HG03378 (cell line): ENCODE measurements around the gene SERBP1.
"Not testable (repeated sequence)": the region's sequence is repeated elsewhere in the genome, so short reads cannot be mapped to it uniquely, and the experiment has no call there.

Experiments
- ATAC-seq: cut with Tn5 transposase; IDR thresholded peaks from one replicate; pipeline ENCODE4 v1.9.1; 2021; ENCODE audit warnings: mild to moderate bottlenecking, moderate library complexity; ENCODE audit not compliant: unreplicated experiment

SERBP1 gene

DNA sequence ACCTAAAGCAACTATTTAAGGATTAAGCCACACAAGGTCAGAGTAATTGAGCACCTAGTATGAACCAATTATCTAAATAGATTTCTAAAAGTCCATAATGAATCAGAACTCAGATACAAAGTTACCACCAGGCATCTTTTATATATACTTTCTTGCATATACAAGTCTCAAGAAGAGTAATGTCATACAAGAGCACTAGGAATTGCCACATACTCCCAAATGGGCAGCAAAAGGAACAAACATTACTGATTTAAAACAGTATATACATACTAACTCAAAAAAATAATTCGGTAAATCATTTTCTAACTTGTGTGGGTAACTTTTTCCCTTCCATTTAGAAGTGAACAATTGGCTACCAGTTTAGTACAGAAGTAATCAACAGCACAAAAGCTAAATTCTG lies 22.1 kb downstream of the SERBP1 start:
- ATAC-seq: no peak

DNA sequence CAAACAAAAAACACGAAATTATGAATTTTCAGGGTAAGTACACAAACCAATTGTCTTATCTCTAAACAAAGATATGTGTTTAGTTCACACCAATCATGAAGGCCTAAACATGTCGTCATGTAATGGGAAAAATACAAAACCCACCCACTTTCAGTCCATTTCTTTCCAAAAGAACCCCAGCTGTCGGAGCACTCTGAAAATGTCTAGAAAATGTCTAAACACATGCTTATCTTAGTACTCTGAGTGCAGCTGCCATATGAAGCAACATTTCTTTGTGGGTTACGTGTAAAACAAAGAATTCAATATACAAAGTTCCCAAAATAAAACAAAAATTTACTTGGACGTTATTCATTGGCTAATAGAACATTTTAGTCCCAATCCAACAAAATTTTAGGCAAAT lies 22.7 kb downstream of the SERBP1 start:
- ATAC-seq: no peak

DNA sequence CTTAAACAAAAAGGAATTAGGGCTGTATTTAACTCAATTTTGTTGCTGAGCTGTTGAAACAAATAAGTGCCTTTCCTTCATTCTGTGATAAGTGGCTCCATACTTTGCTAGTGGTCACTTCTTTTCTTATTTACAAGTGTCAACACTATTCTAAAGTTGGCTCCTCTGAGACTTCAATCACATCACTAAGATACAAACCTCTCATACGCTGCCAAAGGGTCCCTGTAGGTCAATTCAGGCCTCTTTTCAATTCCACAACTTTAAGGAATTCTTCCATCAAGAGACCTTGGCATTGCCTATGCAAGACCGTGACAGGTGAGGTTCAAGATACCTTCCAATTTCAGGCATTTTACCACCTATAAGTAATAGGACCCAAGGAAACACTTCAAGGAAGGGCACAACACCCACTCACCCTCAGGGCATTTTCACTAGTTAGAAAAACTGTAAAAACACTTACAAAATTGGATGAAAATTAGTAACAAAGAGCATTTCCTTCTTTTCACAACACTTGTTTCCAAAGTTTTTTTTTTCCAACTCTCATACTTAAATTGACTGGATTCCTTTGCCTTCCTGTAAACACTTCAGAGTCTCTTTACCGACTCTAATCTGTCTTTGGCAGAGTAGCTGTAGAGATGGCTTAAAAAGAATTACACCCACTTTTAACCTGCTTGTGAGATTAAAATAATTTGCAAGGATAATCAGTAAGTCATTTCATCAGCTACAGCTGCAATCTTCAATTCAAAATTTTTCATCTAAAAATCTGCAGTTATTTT lies 24.5 kb downstream of the SERBP1 start:
- ATAC-seq: no peak

DNA sequence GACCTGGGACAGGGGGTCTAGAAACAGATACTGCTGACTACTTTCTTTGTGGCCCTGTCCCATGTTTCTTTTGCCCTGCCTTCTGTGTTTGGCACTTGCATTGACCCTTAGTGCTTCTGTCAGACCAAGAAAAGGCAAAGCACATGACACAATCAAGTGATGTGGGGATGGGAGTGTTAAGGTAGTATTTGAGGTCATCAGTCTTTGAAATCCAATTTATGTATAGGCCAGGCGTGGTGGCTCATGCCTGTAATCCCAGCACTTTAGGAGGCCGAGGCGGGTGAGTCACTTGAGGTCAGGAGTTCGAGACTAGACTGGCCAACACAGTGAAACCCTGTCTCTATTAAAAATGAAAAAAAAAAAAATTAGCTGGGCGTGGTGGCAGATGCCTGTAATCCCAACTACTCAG lies 26.0 kb downstream of the SERBP1 start:
- no peak for ATAC-seq

DNA sequence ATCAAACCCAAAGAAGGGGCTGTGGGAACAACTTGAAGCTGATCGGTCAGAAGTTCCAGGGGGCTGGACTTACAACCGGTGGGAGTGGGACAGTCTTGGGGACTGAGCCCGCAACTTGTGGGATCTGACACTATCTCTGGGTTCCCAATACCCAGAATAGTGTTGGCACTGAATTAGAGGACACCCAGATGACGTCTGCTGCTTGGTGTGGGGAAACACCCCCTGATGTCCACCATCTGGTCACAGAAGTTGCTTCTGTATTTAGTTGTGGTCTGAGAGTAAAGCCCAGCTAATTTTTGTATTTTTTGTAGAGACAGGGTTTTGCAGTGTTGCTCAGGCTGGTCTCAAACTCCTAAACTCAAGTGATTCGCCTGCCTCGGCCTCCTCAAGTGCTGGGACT lies 28.8 kb downstream of the SERBP1 start:
- no peak for ATAC-seq

DNA sequence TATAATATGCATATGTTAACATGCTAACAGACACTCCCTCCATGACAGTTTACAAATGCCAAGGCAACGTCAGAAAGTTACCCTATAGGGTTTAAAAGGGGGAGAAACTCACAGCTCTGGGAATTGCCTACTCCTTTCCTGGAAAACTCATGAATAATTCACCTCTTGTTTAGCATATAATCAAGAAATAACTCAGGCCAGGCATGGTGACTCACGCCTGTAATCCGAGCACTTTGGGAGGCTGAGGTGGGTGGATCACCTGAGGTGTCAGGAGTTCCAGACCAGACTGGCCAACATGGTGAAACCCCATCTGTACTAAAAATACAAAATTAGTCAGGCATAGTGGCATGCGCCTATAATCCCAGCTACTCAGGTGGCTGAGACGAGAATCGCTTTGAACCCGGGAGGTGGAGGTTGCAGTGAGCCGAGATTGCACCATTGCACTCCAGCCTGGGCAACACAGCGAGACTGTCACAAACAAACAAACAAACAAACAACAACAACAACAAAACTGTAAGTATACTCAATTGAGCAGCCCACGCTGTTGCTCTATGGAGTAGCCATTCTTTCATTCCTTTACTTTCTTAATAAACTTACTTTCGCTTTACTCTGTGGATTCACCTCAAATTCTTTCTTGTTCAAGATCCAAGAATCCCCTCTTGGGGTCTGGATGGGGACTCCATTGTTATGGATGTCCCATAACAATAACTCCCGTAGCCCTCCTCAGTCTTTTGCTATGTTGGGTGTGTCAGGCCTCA lies 30.0 kb downstream of the SERBP1 start:
- not testable (repeated sequence) for ATAC-seq

DNA sequence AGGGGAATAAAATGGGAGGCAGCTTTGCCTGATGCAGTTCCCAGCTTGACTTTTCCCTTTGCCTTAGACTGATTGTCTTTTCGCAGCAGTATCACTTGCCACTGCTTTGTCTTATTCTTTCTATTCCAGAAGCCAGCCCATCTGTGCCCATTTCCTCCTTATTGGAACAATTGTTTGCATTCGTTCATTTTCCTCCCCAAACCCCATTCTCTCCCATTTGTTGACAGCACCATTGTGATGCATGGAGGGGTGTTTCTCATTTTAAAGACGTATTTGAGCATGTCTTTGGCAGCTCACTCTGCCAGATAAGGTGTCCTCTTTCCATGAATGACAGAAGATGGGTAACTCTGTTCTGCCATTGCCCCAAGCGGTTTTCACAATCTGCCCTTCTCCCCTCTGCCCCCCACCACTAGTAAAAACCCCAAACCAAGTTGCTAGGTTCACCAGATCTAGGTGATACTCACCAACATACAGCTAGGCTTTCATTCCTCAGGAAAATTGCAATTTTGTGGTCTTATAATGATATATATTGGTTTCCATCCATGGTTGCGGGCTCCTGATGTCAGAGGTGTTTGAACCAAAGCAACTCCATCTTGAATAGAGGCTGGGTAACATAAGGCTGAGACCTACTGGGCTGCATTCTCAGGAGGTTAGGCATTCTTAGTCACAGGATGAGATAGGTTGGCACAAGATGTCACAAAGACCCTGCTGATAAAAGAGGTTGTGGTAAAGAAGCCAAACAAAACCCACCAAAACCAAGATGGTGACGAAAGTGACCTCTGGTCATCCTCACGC lies 30.8 kb downstream of the SERBP1 start:
- no peak for ATAC-seq

DNA sequence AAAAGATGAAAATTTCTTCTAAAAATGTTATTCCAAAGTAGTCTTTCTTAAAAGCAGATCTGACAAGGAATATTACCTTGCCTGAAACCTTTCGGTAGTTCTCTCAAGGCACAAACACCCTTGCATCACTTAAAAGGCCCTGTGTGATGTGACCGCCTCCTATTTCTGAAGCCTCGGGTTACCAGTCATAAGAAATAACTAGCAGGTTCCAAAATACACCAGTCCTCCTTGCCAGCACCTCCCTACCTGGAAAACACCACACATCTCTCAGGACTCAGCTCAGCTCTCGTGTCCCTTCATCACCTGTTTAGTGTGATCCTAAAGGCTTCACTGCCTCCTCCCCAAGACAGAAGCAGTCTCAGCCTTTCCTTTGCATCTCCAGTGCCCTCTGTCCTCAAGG lies 35.7 kb downstream of the SERBP1 start:
- ATAC-seq: no peak

DNA sequence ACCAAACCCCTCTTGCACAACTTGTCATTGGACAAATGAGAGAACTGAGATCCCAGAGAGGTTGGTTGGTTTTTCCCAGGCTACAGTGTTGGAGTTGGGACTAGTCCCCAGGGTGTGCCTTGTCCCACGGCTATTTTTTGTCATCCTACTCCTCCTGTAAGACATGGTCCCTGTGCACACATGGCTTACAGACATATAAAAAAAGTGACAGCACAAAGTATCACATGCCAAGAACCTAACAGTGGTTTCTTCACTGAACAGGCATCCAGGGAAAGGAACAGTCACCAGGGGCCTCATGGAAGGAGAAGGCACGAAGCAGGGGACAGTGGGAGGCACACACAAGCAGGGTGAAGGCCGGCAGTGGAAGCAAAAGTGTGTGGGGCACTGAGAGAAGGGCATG lies 36.5 kb downstream of the SERBP1 start:
- ATAC-seq: no peak

DNA sequence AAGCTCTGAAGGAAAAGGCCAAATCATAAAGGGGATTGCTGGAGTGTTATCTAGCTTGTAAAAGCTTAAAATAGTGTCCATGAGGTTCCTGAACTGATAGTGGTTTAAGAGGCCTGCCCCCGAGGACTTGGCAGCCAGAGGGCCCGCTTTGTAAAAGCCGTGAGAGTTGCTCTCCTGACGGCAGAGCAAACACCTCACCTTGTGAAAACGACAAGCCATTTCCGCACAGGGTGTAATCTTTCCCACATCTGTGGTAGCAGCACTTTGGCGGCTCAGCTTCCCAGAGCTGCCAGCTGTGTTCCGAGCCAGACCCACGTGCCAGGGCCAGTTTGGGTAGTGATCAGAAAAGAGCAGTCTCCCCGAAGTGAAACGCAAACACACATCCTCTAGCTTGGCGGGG lies 37.0 kb downstream of the SERBP1 start:
- ATAC-seq: no peak

DNA sequence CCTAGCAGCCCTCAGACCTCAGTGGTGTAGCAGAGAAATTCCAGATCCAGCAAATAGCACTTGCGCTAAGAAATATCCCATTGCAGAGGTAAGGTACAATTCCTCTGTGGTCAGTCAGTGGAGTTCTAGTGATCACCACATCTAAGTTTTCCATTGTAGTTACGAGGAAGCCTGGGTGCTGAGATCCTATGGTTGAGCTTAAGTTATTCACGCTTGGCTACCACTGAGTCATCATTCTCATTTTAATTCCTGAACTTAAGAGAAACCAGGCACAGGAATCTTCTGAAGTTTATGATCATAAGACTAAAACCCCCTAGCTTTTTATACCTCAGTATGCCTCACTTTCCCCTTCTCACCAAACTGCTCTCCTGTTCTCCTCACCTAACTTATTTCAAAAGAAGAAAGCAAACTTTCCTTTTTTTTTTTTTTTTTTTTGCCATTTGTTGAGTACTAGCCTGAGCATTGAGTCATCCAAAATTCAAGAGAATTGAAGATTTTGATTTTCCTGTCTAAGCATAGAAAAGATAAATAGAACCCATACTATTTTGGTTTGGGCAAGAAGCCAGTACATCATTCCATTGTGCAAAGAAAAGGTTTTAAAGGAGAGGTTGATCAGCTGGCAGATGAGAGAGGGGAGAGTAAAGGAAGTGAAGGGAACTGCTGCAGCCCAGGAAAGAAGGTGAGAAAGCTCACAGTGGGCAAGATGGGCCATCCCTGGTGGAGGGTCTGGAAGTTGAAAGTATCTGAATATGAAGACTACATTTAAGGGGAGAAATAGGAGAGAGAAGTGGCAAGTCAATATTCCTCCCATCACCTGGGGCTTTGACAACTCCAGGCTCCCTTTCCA lies 39.9 kb downstream of the SERBP1 start:
- ATAC-seq: no peak

DNA sequence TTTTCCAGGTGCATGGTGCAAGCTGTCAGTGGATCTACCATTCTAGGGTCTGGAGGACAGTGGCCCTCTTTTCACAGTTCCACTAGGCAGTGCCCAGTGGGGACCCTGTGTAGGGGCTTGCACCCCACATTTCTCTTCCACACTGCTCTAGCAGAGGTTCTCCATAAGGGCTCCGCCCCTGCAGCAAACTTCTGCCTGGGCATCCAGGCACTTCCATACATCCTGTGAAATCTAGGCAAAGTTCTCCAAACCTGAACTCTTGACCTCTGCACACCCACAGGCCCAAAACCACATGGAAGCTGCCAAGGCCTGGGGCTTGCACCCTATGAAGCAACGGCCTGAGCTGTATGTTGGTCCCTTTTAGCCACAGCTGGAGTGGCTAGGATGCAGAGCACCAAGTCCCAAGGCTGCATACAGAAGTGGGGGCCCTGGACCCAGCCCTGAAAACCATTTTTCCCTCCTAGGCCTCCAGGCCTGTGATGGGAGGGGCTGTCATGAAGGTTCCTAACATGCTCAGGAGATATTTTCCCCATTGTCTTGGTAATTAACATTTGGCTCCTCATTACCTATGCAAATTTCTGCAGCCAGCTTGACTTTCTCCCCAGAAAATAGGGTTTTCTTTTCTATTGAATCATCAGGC lies 46.1 kb downstream of the SERBP1 start:
- no peak for ATAC-seq

DNA sequence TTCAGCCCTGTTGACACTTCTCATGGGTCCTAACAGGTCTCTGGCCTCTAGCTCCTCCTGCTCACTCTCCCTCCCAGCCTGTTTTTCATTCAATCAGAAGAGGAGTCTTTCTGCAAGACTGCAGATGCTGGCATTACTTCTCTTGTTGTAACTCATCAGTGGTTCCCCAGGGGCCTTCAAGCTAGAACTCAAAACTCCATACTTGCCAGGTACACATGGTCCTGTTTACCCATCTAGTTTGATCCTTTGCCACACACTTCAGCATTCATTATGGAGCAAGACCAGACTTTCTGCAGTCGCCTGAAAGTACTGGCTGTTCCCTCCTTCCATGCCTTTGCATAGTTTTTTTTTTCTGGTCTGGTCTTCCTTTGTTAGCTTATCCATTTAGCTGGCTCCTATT lies 47.9 kb downstream of the SERBP1 start:
- ATAC-seq: no peak

DNA sequence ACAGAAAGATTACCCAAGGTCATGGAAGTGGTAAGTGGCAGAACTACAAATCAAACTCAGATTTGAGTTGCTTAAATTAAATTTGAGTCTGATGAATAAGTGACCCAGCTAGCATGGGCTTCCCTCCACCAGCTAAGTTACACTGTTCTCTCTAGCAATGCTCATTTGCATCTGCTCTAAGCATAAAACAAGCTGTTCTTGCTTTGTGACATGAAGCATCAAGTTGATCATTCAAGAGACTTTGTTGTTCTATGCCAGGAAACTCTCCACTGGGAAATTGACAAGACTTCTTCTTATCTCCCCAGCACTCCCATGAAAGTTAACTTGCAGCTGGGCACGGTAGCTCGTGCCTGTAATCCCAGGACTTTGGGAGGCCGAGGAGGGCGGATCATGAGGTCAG lies 49.0 kb downstream of the SERBP1 start:
- no peak for ATAC-seq

DNA sequence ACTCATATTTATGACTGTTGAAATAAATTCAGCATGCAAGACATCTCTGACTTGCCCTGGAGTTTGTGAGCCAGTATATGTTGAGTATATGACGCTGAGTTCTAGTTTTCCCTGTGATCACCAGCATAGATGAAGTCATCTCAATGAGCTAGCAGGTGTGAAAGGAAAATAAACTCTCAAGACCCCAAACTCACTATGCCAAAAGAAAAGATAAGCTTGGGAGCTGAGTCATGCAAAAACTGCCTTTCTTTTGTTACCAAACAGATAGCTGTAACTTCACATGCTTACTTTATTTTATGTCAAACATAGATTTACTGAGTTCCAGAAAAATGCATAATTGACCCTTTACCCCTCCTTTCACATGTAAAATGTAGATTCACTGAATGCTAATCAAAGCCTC lies 52.9 kb downstream of the SERBP1 start:
- no peak for ATAC-seq

DNA sequence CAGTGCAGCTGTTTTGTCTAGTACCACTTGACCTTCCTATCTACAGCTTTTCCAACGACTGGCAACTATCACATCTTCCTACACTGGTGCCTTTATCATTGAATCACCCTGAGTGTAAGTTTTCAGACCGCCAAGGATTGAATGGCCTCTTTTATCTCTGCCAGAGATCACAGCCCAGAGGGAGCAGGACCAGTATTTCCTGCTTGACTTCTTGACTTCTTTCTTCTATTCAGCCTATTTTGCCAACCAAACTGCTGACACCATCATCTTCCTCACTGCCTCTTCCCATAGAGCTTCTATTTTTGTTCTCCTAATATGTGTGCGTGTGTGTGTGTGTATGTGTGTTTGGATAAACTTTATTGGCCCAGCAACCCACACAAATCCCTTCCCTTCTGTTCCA lies 53.8 kb downstream of the SERBP1 start:
- ATAC-seq: no peak

DNA sequence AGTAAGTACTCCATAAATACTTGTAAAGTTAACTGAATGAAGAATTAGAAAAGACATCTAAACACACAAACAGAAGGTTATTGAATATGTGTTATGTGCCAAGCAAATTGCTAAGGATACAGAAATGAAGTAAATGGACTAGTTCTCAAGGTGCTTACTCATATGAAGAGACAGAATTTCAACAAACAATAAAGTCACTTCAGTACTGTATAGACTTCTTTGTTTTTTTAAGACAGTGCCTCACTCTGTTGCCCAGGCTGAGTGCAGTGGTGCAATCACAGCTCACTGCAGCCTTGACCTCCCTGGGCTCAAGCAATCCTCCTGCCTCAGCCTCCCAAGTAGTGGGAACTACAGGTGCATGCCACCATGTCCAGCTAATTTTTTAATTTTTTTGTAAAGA lies 57.3 kb downstream of the SERBP1 start:
- ATAC-seq: no peak

DNA sequence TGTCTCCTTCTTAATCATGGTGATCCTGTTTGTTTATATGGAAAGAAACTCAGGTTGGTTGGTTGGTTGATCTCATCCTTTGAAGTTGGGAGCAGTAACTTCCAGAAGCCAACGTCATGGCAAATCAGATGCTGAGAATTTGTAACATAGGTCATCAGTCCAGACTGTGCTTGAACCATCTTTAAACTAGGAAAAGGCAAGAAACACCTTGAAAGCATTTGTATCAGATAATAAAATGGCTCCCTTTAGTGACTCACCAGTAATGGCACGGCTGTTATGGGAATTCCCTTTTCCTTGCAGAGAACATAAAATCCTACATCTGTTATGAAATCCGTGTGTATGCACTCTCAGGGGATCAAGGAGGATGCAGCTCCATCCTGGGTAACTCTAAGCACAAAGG lies 58.1 kb downstream of the SERBP1 start:
- ATAC-seq: no peak

DNA sequence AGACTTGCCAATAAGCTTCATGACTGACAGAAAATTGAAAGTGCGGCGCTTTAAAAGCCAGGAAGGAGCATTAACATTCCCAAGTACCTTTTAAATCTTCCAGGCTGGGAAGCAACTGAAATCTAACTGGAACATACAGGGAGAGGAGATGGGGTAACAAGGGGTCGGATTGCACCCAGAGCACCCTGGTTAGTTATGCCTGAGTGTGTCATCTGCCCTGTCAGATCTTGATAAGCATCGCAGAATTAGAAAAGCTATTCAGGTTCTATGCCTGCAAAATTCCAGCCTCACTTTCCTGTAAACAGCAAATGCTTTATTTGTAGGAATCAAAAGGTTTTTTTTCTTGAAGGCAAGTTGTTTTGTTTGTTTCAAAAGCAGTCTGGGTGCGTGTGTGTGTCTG lies 58.5 kb downstream of the SERBP1 start:
- no peak for ATAC-seq

DNA sequence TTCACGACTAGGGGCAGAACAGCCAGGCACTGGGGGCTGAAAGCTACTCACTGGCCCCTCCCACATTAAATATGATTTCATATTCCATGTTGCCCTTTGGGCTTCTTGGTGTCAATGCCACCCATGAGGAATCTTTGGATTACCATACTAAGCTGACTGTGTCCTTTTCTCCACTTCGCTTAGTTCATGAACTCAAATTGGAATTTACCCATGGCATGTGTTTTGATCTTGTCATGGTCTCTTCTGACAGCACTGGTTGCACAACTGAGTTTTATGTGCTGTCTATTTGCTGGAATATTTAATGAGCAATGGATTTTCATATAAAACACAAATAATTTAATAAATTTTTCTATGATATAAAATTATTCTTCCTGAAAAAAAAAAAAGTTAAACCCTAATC lies 59.2 kb downstream of the SERBP1 start:
- ATAC-seq: no peak
